Skeletal muscle tissue (tissue), 4 donors: Measurements from ENCODE around the gene H6PD. TPM values are rescaled to one million over a fixed set of nuclear protein-coding genes. Genes with fewer than 3 reads are reported as not detected.

Experiments
- H3K27ac ChIP-seq: one replicate; pipeline ENCODE4 v1.7.0; 2013; ENCODE audit warnings: mild to moderate bottlenecking, low read depth, low read length, inconsistent platforms
- H3K27me3 ChIP-seq, 3 donors: one replicate each; pipeline ENCODE4 v1.7.0; 2013; ENCODE audit warnings: low read length in 3 of 3; ENCODE audit not compliant: control insufficient read depth in 3 of 3, insufficient read depth in 3 of 3
- H3K36me3 ChIP-seq, 3 donors: one replicate each; pipeline ENCODE4 v1.7.0; 2013; ENCODE audit warnings: low read length in 3 of 3; ENCODE audit not compliant: control insufficient read depth in 3 of 3, insufficient read depth in 3 of 3
- H3K4me1 ChIP-seq, 3 donors: one replicate each; pipeline ENCODE4 v1.7.0; 2013; ENCODE audit warnings: low read length in 3 of 3, mild to moderate bottlenecking in 3 of 3; ENCODE audit not compliant: control insufficient read depth in 3 of 3, insufficient read depth in 3 of 3
- H3K4me3 ChIP-seq, 3 donors: one replicate each; pipeline ENCODE4 v1.7.0; 2013; ENCODE audit warnings: low read length in 3 of 3
- H3K9ac ChIP-seq, 3 donors: one replicate each; pipeline ENCODE4 v1.7.0; 2013; ENCODE audit warnings: low read length in 3 of 3, mild to moderate bottlenecking in 3 of 3, moderate library complexity in 2 of 3, low read depth in 1 of 3
- H3K9me3 ChIP-seq, 3 donors: one replicate each; pipeline ENCODE4 v1.7.0; 2013; ENCODE audit warnings: low read length in 3 of 3; ENCODE audit not compliant: control insufficient read depth in 3 of 3
- total RNA-seq: library from RNA; depleted of rRNA; stranded (reverse); fragments of >200 nt; gene quantifications from one replicate; pipeline ENCODE4 v1.2.3, GENCODE V29; 2014
- donor health status: Osteomylitis.

H6PD gene
- total RNA-seq, 1 donor from 2014 or later, result 24.5 TPM

DNA sequence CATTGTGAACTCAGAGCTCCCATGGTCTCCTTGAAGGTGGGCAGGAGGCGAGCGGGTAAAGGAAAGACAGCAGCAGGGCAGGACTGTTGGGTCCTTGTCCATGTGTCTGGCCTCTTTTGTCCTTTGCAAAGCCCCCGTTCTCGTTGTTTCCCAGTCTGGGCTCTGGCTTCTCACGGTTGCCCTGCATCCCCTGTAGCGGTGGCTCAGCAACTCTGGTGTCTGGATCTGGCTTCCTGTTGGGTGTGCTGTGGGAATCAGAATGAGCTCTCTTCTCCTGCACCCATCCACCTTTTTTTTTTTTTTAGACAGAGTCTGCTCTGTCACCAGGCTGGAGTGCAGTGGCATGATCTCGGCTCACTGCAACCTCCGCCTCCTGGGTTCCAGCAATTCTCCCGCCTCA is 11.1 kb downstream of the H6PD start:
- Histone ChIP-seq H3K36me3 (peaks cover 3 to 20% (median 10%) of the 10 kb centered on the region in 3 donors), H3K4me3 (peak overlapping the region in 2 of 3 donors; percentile 29 to 35), H3K4me1 (peaks cover 93 to 98% (median 98%) of the 10 kb centered on the region in 3 donors)

DNA sequence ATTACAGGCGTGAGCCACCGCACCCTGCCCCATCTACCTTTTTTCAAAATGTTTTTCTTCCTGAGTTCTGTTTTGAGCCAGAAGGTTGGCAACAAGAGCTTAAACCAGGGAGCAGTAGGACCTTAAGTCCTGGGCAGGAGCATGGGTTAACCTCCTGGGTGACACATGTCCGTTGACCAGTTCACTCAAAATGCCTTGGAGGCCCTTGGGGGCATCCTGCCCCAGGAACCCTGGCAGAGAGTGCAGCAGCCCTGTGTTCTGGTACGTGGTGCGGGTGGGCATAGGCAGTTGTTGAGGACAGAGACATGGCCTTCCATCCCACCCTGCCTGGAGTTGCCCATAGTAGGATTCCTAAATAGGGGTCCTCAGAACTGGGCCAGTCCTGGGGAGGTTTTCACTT is 11.6 kb downstream of the H6PD start:
- H3K4me3 ChIP-seq, result no peak overlapping the region
- peaks cover 3 to 20% (median 10%) of the 10 kb centered on the region in 3 donors for H3K36me3 ChIP-seq
- H3K9ac ChIP-seq, result peak overlapping the region in 1 of 3 donors; percentile 62
- no peaks in the 10 kb centered on the region for H3K9me3 ChIP-seq
- peaks cover 94 to 99% (median 98%) of the 10 kb centered on the region in 3 donors for H3K4me1 ChIP-seq
- peak overlapping the region; percentile 72 for H3K27ac ChIP-seq
- no peaks in the 10 kb centered on the region for H3K27me3 ChIP-seq

More for the DNA sequence above, 11.1 kb downstream of the H6PD start:
- Histone ChIP-seq H3K27ac (peak overlapping the region; percentile 88), H3K27me3 (no peaks in the 10 kb centered on the region), H3K9ac (peak overlapping the region in 1 of 3 donors; percentile 62), H3K9me3 (no peaks in the 10 kb centered on the region)

DNA sequence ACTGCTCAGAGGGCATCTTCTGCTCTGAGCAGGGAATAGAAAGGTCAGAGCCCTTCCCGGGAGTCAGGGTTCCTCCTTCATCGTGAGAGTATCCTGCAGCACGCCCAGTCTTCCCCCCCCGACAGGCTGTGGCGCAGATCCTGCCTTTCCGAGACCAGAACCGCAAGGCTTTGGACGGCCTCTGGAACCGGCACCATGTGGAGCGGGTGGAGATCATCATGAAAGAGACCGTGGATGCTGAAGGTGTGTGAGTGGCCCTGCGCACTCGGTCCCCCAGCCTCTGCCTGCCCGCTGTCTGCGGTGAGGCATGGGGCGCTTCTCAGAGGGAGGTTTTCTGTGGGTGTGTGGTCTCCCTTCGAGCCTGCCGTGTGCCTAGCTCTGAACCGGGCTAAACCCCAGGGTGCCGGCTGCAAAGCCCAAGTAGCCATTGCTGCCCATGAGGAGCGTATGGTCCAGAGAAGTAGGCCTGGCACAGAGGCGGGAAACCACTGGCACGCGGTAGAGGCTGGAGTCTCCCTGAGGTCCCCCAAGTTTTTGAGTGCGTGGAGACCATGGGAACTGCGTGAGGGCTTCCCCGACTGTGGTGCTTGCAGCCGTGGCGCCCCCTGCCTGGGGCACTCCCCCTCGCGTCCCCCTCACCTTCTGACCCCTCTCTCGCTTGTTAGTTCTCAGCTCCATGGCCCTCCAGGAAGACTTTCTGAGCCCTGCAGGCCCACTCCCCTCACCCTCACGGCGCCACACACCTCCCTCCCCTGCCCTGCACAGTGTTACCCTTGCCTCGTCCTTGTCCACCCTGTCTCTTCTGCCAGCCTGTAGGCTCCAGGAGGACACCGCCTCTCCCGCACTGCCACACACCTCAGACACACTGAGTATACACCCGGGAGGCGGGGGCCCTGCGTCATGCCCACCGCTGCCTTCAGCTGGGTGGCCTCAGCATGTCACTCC is 12.5 kb downstream of the H6PD start:
- Histone ChIP-seq H3K9ac (peak overlapping the region in 2 of 3 donors; percentile 54 to 83), H3K36me3 (peaks cover 3 to 20% (median 10%) of the 10 kb centered on the region in 3 donors), H3K9me3 (no peaks in the 10 kb centered on the region), H3K27me3 (no peaks in the 10 kb centered on the region), H3K4me3 (peak overlapping the region in 2 of 3 donors; percentile 37 to 56), H3K27ac (peak overlapping the region; percentile 72), H3K4me1 (peaks cover 94 to 99% (median 98%) of the 10 kb centered on the region in 3 donors)

DNA sequence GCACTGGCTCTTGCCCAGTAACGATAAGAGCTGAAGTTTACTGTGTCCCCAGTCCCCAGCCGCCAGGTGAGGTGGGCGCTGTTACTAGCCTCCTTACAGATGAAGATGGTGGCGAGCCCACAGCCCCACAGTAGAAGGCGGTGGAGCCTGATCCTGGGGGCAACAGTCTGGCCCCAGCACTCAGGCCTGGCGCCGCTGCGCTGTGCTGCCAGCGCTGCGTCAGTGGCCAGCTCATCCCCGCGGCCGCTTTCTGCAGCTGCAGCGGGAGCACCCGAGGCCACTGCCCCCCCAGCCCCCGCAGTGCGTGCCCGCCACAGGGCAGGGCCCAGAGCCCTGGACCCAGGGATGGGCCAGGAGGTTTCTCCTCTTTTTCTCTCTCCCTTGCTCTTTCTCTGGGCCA is 13.3 kb downstream of the H6PD start:
- no peaks in the 10 kb centered on the region for H3K27me3 ChIP-seq

DNA sequence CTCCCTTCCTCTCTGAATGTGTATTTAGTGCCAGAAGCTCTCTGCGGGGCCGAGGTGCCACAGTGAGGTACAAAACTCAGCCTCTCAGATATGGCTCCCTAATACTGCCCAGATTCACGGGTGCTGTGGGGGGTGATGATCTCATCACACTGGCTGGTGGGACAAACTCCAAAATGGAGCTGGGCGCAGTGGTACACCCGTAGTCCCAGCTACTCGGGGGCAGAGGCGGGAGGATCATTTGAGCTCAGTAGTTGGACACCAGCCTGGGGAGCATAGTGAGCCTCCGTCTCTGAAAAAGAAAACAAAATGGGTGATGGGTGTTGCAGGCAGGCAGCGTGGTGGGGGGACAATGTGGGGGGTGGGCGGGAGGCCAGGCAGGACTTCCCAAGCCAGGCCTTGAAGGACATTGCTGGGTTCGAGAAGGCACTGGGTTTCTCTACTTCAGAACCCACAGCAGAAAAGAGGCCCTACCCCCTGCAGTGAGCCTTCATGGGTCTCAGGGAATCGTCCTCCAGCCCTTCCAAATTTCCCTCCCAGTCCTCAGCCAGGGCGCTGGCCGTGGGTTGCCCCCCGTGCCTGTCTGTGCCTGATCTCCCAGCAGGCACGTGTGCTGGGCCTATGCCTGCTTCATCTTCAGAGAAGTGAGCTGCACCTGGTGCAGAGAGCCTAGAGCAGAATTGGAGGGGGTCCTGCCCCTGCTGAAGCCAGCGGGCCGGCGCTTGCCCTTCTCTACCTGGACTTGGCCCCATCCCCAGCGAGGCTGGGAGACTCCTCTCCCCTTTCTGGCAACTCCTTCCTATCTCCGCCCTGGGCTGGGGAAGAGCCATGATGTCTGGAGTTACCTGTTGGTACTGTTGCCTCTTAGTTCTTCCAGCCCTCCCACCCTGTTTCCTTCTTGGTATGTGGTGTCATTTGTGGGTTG is 14.0 kb downstream of the H6PD start:
- peak overlapping the region in 2 of 3 donors; percentile 11 to 52 for H3K4me3 ChIP-seq
- peaks cover 3 to 20% (median 10%) of the 10 kb centered on the region in 3 donors for H3K36me3 ChIP-seq
- H3K9ac ChIP-seq, result peak overlapping the region in 2 of 3 donors; percentile 61 to 83
- no peaks in the 10 kb centered on the region for H3K9me3 ChIP-seq
- peak overlapping the region; percentile 72 for H3K27ac ChIP-seq
- H3K4me1 ChIP-seq, result peaks cover 94 to 96% (median 95%) of the 10 kb centered on the region in 3 donors
- no peaks in the 10 kb centered on the region for H3K27me3 ChIP-seq

More for the DNA sequence above, 13.3 kb downstream of the H6PD start:
- peak overlapping the region; percentile 54 to 83 (median 54) for H3K9ac ChIP-seq
- peaks cover 95 to 96% (median 95%) of the 10 kb centered on the region in 3 donors for H3K4me1 ChIP-seq
- peak overlapping the region; percentile 72 for H3K27ac ChIP-seq
- H3K36me3 ChIP-seq, result peaks cover 3 to 20% (median 10%) of the 10 kb centered on the region in 3 donors
- H3K9me3 ChIP-seq, result no peaks in the 10 kb centered on the region
- peak overlapping the region in 2 of 3 donors; percentile 11 to 56 for H3K4me3 ChIP-seq

DNA sequence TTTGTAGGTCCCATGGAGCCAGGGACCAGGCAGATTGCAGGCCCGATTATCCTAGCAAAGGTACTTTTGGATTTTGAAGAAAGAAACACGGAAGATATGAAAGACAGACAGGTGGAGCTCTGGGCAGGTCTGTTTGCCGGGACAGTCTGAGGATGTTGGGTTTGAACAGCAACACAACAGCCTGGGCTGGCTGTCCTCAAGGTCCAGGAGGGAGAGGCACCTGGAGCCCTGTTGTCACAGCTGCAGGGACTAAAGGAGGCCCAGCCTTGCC is 14.6 kb downstream of the H6PD start:
- H3K9ac ChIP-seq, result peak overlapping the region; percentile 61 to 83 (median 66)
- H3K27ac ChIP-seq, result peak overlapping the region; percentile 72
- H3K27me3 ChIP-seq, result no peaks in the 10 kb centered on the region
- H3K4me3 ChIP-seq, result peak overlapping the region in 2 of 3 donors; percentile 22 to 29
- H3K9me3 ChIP-seq, result no peaks in the 10 kb centered on the region
- H3K36me3 ChIP-seq, result peaks cover 3 to 20% (median 10%) of the 10 kb centered on the region in 3 donors
- peaks cover 92 to 95% (median 92%) of the 10 kb centered on the region in 3 donors for H3K4me1 ChIP-seq

DNA sequence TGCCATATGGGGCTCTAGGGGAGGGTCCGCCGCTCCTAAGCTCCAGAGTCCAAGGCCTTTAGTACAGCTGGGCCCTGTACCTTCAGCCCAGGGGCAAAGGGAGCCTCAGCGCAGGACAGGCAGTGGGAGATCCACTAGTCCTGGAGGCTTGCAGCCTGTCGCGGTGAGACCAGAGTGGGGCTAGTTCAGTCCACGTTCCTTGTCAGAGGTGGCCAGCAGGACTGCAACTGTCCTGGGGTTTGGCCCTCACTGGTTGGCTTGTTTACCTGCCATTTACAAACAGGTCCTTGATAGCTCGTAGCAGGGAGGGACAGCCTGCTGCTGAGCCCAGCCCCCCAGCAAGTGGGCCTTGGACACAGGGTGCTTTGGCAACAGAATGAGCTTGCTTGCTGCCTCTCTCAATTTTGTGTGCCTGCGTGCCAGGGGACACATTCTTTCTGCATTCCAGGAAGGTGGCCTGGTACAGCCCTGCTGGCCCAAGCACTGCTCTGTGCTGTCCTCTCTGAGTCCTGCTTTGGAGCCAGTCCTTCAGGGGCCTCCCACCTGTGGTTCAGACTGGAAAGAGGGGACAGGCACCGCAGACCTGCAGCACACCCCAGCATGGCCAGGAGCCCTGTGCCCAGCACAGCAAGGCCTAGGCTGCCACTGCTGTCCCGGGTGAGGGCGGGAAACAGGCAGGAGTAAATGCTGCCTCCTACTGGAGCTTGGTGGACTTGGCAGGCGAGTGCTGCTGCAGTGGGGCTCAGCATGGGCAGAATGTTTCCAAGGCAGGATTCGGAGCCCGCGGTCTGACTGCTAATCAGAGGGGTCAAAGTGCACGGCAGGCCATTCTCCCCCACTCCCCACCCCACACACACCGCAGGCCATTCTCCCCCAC is 15.2 kb downstream of the H6PD start:
- Histone ChIP-seq H3K4me1 (peaks cover 86 to 95% (median 88%) of the 10 kb centered on the region in 3 donors), H3K27me3 (no peaks in the 10 kb centered on the region), H3K36me3 (peaks cover 3 to 20% (median 13%) of the 10 kb centered on the region in 3 donors), H3K9ac (peak overlapping the region; percentile 61 to 83 (median 66)), H3K9me3 (no peaks in the 10 kb centered on the region), H3K27ac (peak overlapping the region; percentile 72), H3K4me3 (peak overlapping the region in 2 of 3 donors; percentile 22 to 29)

DNA sequence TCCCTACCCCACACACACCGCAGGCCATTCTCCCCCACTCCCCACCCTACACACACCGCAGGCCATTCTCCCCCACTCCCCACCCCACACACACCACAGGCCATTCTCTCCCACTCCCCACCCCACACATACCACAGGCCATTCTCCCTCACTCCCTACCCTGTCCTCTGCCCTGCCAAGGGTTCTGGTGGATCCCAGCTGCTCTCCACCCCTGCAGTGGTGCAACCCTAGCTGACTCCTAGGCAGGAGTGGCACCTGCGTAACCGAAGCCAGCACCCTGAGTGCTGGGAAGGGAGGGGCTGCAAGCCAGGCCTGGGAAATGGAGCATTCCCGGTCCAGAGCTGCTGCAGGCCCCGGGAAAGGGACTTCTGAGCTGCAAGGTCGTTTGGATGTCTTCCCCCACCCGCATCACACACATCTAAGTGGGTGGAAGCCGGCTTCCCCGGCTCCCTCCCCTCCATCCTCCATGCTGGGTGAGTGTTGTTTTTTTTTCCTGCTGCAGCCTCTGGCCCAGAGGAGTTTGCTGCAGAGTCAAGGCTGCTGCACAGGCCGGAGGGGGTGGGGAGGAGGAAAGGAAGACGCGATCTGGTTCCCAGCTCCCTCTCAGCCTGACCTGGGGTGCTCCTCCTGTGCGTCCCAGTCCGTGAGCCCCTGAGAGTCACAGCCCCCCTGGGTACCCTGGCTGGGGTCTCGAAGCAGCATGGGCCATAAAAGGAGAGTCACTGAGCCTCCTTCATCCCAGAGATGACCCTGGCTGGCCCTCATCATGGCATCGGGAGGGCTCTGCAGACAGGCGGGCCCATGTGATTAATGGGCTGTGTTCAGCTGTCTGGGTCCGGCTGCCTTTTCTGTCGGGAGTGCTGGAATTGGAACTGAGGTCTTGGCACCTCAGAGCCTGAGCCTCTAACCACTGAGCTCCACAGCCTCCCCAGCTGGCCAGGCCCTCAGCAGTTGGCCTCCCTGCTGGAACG is 16.1 kb downstream of the H6PD start:
- Histone ChIP-seq H3K27ac (peak overlapping the region; percentile 72), H3K27me3 (no peaks in the 10 kb centered on the region), H3K4me1 (peaks cover 77 to 86% (median 79%) of the 10 kb centered on the region in 3 donors), H3K9ac (peak overlapping the region; percentile 34 to 83 (median 57)), H3K9me3 (no peaks in the 10 kb centered on the region), H3K4me3 (peak overlapping the region; percentile 15 to 61 (median 53)), H3K36me3 (peaks cover 1 to 13% (median 10%) of the 10 kb centered on the region in 3 donors)
